BJ (cell line): Measurements from ENCODE around the gene PKP2. TPM values are rescaled to one million over a fixed set of nuclear protein-coding genes. Genes with fewer than 3 reads are reported as not detected.

Experiments used
- CTCF ChIA-PET: fragments of 350-600 bp; formaldehyde crosslinking; extraction: SDS; loops from one replicate; lab custom pipeline; 2021; ENCODE audit warnings: antibody characterized with exemption, inconsistent platforms; lab: Yijun Ruan, JAX
- POLR2A ChIA-PET: fragments of 300-600 bp; sonication (Branson Sonifier 250); formaldehyde crosslinking; extraction: SDS; loops from one replicate; lab custom pipeline; 2021; ENCODE audit warnings: antibody characterized with exemption; lab: Charles Lee
- DNase-seq: peaks from one replicate; pipeline ENCODE4 v3.0.0-alpha.2; 2011; ENCODE audit warnings: low read depth
- H3K27me3 ChIP-seq: 2 replicates; pipeline ENCODE4 v1.6.0; 2011; ENCODE audit warnings: low read length; ENCODE audit not compliant: control insufficient read depth, insufficient read depth
- H3K36me3 ChIP-seq: 2 replicates; pipeline ENCODE4 v1.5.1; 2011; ENCODE audit warnings: low read length; ENCODE audit not compliant: control insufficient read depth, insufficient read depth
- H3K4me3 ChIP-seq: 2 replicates; pipeline ENCODE4 v1.5.1; 2011; ENCODE audit warnings: low read depth, mild to moderate bottlenecking, control low read depth, low read length
- CTCF ChIP-seq: IDR thresholded peaks from 2 replicates; pipeline ENCODE4 v1.5.1; 2011; ENCODE audit warnings: low read depth, mild to moderate bottlenecking, control low read depth, inconsistent platforms, low read length, moderate library complexity; ENCODE audit not compliant: insufficient read depth
- polyA plus RNA-seq: library from polyadenylated mRNA; depleted of rRNA; stranded (reverse); fragments of >200 nt; gene quantifications from 2 replicates; pipeline ENCODE4 v1.2.3, GENCODE V29; 2011; rRNA removed

PKP2 gene
- polyA plus RNA-seq, 1 experiment: 0.04 TPM

DNA sequence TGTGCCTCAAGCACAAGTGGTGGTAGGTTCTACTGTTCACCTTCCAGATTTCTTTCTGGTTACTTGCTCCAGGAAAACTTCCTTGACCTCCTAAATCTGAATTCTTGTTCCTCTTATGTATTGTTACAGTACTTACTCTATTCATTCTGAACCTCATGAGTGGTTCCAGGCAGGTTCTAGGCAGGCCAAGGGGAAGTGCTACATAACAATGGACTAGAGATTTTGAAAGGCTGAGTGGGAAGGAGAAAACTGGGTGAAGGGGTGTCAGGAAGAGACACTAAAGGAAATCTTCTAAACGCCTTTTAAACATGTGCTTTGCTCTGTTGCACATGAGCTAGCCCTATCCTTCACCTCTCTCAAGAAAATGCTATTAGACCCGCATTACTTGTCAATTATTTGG lies 142.5 kb downstream of the PKP2 start:
- POLR2A ChIA-PET: no interaction called here
- CTCF ChIA-PET: interaction anchor here (0.7 to 4.8 kb wide), 4 partner anchors 9 to 1267 kb away, joined by 3 to 57 read pairs (median 13); partner anchors contain the start of gene ALG10
- Histone ChIP-seq H3K27me3 (no peaks in the 10 kb centered on the region), H3K36me3 (peaks cover 4% of the 10 kb centered on the region), H3K4me3 (peak overlapping the region; percentile 88)
- no peak for DNase-seq
- TF ChIP-seq CTCF: no peak

GRCh38 chr12:32753605-32754004 lies 143.0 kb downstream of the PKP2 start:
- DNase-seq: no peak
- no peak for TF ChIP-seq CTCF
- H3K27me3 ChIP-seq: no peaks in the 10 kb centered on the region
- CTCF ChIA-PET: no interaction called here
- H3K36me3 ChIP-seq: peaks cover 5% of the 10 kb centered on the region
- no peak overlapping the region for H3K4me3 ChIP-seq
- POLR2A ChIA-PET: no interaction called here

- no peak for DNase-seq
- no peaks in the 10 kb centered on the region; the same call in 1 of the 2 replicates for H3K36me3 ChIP-seq
- ChIA-PET POLR2A (no interaction called here), CTCF (interaction anchor here (4.3 kb wide), 1 partner anchor 12 kb away, joined by 22 read pairs; the partner anchor contains the start of gene YARS2)
- H3K27me3 ChIP-seq: no peaks in the 10 kb centered on the region
- no peak for TF ChIP-seq CTCF
- H3K4me3 ChIP-seq: no peak overlapping the region
These were observed 153.3 kb downstream of the PKP2 start for GRCh38 chr12:32743264-32743663.

DNA sequence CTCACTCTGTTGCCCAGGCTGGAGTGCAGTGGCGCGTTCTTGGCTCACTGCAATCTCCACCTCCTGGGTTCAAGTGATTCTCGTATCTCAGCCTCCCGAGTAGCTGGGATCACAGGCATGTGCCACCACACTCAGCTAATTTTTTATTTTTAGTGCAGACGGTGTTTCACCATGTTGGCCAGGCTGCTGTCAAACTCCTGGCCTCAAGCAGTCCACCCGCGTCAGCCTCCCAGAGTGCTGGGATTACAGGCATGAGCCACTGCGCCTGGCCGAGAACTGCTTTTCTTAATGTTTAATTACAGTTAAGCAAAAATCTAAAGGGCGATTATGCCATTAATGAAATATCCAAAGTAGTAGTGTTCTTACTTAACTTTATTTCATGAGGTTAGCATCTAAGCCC lies 154.4 kb downstream of the PKP2 start:
- no peak for TF ChIP-seq CTCF
- H3K4me3 ChIP-seq: no peak overlapping the region
- CTCF ChIA-PET: interaction anchor here (1.9 kb wide), 1 partner anchor 13 kb away, joined by 6 read pairs; no protein-coding TSS in a partner anchor
- POLR2A ChIA-PET: no interaction called here
- H3K36me3 ChIP-seq: no peaks in the 10 kb centered on the region; the same call in none of the 2 replicates
- H3K27me3 ChIP-seq: no peaks in the 10 kb centered on the region
- no peak for DNase-seq

Other genes starting within 250 kb of the PKP2 start
- gene DNM1L, start 217.5 kb downstream of the PKP2 start, polyA plus RNA-seq: 27.4 and 54.4 TPM in 2 replicates
- 19.0 TPM in 2 replicates for gene YARS2, start 140.9 kb downstream of the PKP2 start, polyA plus RNA-seq